HG03103 (cell line): Measurements from ENCODE around the gene RECK.
"Not testable (repeated sequence)": the region's sequence is repeated elsewhere in the genome, so short reads cannot be mapped to it uniquely, and the experiment has no call there.

ENCODE experiments used
- ATAC-seq: cut with Tn5 transposase; IDR thresholded peaks from one replicate; pipeline ENCODE4 v1.9.1; 2021; ENCODE audit warnings: low read depth; ENCODE audit not compliant: unreplicated experiment

RECK gene

DNA sequence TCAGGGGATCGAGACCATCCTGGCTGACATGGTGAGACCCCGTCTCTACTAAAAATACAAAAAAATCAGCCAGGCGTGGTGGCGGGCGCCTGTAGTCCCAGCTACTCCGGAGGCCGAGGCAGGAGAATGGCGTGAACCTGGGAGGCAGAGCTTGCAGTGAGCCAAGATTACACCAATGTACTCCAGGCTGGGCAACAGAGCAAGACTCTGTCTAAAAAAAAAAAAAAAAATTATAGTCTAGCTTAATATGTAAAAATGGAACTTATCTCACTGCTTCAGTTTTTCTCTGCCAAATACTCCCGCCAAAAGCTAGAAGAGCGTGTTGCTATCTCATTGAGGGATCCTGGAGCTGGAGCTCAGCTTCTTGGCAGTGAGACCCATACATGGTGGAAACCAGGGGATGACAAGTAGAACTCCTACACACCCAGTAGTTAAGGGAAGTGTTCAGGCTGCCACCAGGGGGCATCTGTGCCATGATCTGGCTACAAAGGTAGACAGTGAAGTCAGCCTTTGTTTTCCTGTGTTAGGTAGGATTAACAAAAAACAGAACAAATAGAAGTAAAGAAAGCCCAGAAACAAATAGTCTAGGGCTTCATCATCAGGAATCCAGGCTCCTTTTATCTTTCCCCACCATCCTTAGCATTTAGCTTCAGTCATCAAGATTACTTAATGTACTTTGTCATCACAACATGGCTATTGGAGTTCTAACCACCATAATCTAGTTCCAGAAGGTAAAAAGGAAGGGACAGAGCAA is 66.2 kb downstream of the RECK start:
- ATAC-seq: peak; percentile 58

- no peak for ATAC-seq
Measured at GRCh38 chr9:36109071-36109470, 72.4 kb downstream of the RECK start.

- ATAC-seq: no peak
Measured at GRCh38 chr9:36110434-36110833, 73.7 kb downstream of the RECK start.

- no peak for ATAC-seq
Measured at GRCh38 chr9:36112516-36112915, 75.8 kb downstream of the RECK start.

DNA sequence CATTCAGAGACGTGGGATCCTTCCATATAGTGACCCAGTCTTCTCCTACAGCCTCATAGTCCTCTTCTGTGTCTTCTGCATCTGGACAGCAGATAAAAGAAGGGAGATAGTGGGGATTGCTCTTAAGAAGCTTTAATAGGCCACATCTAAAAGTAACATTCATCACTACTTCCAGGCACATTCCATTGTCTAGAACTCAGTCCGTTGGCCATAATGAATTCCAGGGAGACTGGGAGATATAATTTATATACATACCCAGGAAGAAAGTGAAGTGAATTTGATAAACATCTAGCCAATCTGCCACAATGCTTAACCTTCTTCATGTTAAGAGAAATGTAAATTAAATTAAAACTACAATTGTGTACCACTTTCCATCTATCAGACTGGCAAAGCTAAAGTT is 77.3 kb downstream of the RECK start:
- ATAC-seq: no peak

- ATAC-seq: no peak
Measured at GRCh38 chr9:36116593-36116992, 79.9 kb downstream of the RECK start.

- no peak for ATAC-seq
Measured at GRCh38 chr9:36118201-36118600, 81.5 kb downstream of the RECK start.

- ATAC-seq: no peak
Measured at GRCh38 chr9:36118706-36119105, 82.0 kb downstream of the RECK start.

DNA sequence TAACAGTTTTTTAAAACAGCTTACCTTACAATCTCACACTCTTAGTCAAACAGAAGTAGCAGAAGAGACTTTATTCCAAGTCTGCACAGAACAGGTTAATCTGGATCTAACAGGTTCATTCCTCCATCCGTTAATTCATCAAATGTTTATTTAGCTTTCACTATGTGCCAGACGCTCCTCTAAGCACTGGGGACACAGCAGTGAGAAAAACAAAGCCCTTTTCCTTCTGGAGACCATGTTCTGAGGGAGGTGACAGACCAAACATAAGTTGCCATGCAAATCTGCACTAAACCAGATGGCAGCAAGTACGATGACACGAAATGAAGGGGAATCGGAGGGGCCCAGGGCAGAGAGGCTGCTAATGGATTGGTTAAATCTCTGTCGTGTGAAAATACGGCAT is 82.8 kb downstream of the RECK start:
- ATAC-seq: no peak

DNA sequence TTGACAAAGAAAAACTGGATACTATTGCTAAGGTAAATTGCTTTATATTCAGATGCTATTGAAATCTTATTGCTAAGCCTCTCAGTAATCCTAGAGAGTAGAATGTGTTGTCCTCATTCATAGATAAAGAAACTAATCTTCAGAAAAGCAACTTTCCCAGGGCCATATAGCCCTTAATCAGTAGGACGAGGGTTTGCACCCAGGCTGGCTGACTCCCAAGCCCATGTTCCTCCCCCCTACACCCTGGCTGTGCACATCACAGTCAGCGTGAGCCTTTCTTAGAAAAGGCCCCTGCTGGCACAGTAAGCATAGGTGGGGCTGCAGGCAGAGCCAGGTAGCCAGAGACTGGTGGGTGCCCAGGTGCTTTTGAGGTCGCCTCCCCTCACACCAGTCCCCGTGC is 84.0 kb downstream of the RECK start:
- ATAC-seq: no peak

DNA sequence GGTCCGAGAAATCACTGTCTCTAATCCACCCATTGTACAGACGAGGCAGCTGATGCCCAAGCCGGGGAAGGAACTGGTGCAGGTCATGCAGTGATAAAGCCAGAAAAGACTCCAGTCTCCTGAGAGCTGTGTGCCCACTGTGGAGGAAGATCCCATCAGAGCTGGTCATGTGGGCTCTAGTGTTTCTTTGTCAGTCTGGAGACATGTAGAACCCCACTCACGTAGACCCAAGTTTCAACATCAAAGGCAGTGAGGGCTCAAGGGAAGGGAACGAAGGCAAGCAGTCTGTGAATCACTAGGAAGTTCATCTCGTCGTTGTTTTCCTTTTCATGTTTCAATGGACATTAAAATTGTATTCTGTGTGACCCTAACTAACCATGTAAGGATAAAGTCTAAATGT is 85.3 kb downstream of the RECK start:
- ATAC-seq: no peak

- ATAC-seq: no peak
Measured at GRCh38 chr9:36123515-36123914, 86.8 kb downstream of the RECK start.

DNA sequence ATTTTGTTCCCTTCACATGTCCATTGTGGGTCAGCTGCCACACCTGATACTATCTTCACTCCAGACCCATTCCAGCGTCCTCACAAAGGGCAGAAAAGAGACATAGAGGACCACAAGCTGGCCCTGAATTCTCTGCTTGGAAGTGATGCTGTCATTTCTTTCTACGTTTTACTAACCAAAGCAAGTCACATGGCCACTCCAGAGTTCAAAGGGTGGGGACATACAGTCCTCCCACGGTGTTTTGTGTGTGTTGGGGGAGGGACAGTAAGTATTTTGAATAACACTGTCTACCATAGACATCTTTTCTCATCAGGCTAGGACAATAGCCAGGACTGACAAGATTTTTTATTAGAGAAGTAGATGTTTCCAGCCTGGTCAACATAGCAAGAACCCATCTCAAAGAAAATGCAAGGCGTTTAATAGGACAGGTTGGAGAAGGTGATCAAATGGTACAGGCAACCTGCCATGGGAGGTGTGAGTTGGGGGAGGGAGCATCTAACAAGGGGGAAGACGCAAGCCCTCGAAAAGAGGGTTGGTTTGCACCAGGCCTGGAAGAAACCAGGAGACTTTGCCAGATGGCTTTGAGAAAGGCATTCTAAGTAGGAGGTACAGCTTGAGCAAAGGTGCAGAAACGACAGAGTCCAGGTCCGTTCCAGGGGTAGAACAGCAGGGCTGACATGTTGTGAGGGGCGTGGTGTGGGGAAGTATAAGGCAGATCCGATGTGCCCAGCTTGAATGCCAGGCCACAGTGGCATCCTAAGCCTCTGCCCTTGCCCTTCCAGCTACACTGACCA is 88.5 kb downstream of the RECK start:
- ATAC-seq: no peak

DNA sequence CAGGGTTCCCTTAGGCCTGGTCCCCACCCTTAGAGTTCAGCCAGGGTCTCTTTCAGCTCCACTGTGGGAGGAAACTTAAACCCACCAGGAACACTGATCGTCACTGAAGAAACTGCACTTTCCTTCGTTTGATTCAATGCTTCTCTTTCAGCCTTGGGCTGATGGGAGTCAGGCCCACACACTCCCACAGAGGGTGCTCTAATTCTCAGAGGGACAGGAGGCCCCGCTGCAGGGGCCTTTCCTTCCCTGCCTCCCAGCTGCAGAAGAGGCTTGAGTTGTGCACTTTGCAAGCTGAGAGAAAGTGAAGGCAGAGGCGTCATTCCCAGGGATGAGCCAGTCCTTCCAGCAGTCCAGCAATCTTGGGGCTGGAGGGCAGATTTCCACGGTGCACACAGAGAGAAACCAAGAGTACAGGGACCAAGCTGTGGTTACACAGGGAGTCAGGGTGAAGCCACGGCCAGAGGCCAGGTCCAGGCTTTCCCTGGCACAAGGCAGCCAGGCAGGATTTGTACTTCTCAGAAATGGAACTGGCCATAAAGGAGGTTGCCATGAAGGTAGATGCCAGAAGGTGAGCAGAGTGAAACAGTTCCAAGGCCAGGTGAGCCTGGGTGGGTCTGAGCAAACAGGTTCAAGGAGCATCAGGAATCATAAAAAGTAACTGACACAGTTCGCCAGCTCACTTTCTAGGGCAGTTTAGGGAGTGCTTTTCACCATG is 89.5 kb downstream of the RECK start:
- ATAC-seq: no peak

- no peak for ATAC-seq
Measured at GRCh38 chr9:36127652-36128244, 91.0 kb downstream of the RECK start.

GRCh38 chr9:36128349-36128748 is 91.6 kb downstream of the RECK start:
- no peak for ATAC-seq

- ATAC-seq: no peak
Measured at GRCh38 chr9:36129139-36129538, 92.4 kb downstream of the RECK start.

GRCh38 chr9:36131666-36132065 is 95.0 kb downstream of the RECK start:
- ATAC-seq: not testable (repeated sequence)

GRCh38 chr9:36132086-36132485 is 95.4 kb downstream of the RECK start:
- ATAC-seq: no peak

GRCh38 chr9:36134761-36135505 is 98.2 kb downstream of the RECK start:
- ATAC-seq: no peak
